HepG2 (cell line): ENCODE results near the gene NDC80. TPM values are rescaled to one million over a fixed set of nuclear protein-coding genes. Genes with fewer than 3 reads are reported as not detected.

Source experiments
- ARID4A ChIP-seq: sonication (generic); formaldehyde crosslinking; IDR thresholded peaks from 2 replicates; pipeline ENCODE4 v1.5.0; 2020; ENCODE audit warnings: mild to moderate bottlenecking, missing genetic modification reagents, borderline replicate concordance
- HOXA3 ChIP-seq: sonication (generic); formaldehyde crosslinking; IDR thresholded peaks from 2 replicates; pipeline ENCODE4 v1.5.0; 2020; ENCODE audit warnings: missing genetic modification reagents
- NR2F2 ChIP-seq: IDR thresholded peaks from 2 replicates; pipeline ENCODE4 v1.6.1; 2012; ENCODE audit warnings: low read depth, inconsistent platforms, borderline replicate concordance
- RARG ChIP-seq: sonication (generic); formaldehyde crosslinking; IDR thresholded peaks from 2 replicates; pipeline ENCODE4 v1.4.0; 2020; ENCODE audit warnings: low read depth, mild to moderate bottlenecking, missing genetic modification reagents
- SNAPC4 ChIP-seq: sonication (generic); formaldehyde crosslinking; IDR thresholded peaks from 2 replicates; pipeline ENCODE4 v1.4.0; 2020; ENCODE audit warnings: mild to moderate bottlenecking, missing genetic modification reagents
- SSRP1 ChIP-seq: IDR thresholded peaks from 2 replicates; pipeline ENCODE4 v1.6.1; 2016; ENCODE audit warnings: control low read depth
- TSC22D2 ChIP-seq: sonication (generic); formaldehyde crosslinking; IDR thresholded peaks from 2 replicates; pipeline ENCODE4 v1.5.1; 2020; ENCODE audit warnings: missing genetic modification reagents, mild to moderate bottlenecking, borderline replicate concordance
- ZBTB1 ChIP-seq: sonication (generic); formaldehyde crosslinking; IDR thresholded peaks from 2 replicates; pipeline ENCODE4 v1.4.0; 2020; ENCODE audit warnings: missing genetic modification reagents, borderline replicate concordance
- ZNF256 ChIP-seq: sonication (generic); formaldehyde crosslinking; conservative IDR thresholded peaks from 2 replicates; pipeline ENCODE4 v1.4.0; 2020; ENCODE audit warnings: missing genetic modification reagents
- polyA plus RNA-seq, 8 experiments: library from polyadenylated mRNA; depleted of rRNA in 3 of 8; stranded (reverse) in 7 of 8; unstranded in 1 of 8; fragments of >200 nt; fragmentation: Illumina TruSeq in 4 of 8; extraction: Trizol in 4 of 8; gene quantifications; 2 replicates each; pipeline versions ENCODE4 v1.2.1 to v1.2.3, GENCODE V29; 2011 to 2016; ENCODE audit warnings: low read depth in 4 of 8, missing spikeins in 1 of 8, mixed read lengths in 1 of 8; ENCODE audit not compliant: insufficient read depth in 1 of 8
- total RNA-seq, 5 experiments: library from RNA; depleted of rRNA; stranded (reverse); fragments of >200 nt; fragmentation: Illumina TruSeq; extraction: Trizol; gene quantifications; 2 replicates each; pipeline ENCODE4 v1.2.3, GENCODE V29; 2016; ENCODE audit warnings: low read depth in 1 of 5
- TF ChIP-seq, protein P1 (sequence below): sonication (generic); formaldehyde crosslinking; IDR thresholded peaks from 2 replicates; pipeline ENCODE4 v1.9.0; 2021; ENCODE audit warnings: missing genetic modification reagents, borderline replicate concordance
- TF ChIP-seq, protein P2 (sequence below): sonication (generic); formaldehyde crosslinking; conservative IDR thresholded peaks from 2 replicates; pipeline ENCODE4 v1.4.0; 2020; ENCODE audit warnings: mild to moderate bottlenecking, missing genetic modification reagents, moderate library complexity

The NDC80 gene
- total and polyA plus RNA-seq, 2 of the 13 experiments (the other 11 are each of a cell fraction or from before 2014, with no cell fraction given), result 9.6 to 33.0 TPM

DNA sequence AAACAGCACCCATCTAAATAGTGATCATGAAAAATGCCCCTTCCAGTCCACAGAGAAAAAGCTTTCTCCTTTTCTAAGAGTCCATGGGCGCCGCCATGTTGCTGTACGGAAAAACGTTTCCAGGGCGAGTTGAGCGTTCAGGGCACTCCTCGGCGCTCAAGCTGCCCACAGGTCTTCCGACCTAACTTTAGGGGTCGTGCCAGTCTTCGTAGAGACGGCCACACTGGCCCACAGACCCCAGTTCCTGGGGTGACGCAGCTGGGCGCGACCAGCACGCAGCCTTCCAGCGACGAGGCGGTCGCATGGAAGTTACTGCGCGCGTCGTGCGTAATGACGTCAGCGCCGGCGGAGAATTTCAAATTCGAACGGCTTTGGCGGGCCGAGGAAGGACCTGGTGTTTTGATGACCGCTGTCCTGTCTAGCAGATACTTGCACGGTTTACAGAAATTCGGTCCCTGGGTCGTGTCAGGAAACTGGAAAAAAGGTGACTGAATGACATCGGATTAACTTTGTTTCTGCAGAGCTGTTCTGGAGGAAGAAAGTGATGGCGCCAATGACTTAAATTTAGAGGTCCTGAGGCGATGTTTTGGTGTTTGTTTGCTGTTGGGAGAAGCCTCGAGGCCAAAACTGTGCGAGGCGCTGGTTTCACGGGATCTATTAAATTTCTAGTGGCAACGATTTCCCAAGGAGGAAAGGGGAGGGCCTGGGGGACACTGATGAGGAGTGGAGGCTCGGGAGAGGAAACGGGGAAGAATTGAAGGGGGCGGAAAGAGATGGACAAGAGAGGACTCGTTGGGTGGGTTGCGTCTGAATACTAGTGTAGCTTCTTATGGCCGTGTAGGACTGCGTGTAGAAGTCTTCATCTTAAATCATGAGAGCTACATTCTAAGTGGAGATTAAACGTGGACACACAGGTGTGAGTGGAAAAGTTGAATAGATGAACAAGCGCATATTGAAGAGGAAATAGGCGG is at the start of gene NDC80, which contains the start of gene METTL4 (continued):
- TF ChIP-seq SNAPC4 (CRISPR knock-in tag) (no peak; the same call in 1 of the 2 replicates), ARID4A (CRISPR knock-in tag) (peak; percentile 99), NR2F2 (peak; percentile 66; the same call in 1 of the 2 replicates), SSRP1 (no peak), ZNF256 (0 out of 2 replicates have a peak, but pooled peaks have one; percentile 38), RARG (CRISPR knock-in tag) (no peak), TSC22D2 (CRISPR knock-in tag) (0 out of 2 replicates have a peak, but pooled peaks have one; percentile 83), ZBTB1 (CRISPR knock-in tag) (no peak), HOXA3 (peak; percentile 98)
- TF ChIP-seq, protein P1, sequence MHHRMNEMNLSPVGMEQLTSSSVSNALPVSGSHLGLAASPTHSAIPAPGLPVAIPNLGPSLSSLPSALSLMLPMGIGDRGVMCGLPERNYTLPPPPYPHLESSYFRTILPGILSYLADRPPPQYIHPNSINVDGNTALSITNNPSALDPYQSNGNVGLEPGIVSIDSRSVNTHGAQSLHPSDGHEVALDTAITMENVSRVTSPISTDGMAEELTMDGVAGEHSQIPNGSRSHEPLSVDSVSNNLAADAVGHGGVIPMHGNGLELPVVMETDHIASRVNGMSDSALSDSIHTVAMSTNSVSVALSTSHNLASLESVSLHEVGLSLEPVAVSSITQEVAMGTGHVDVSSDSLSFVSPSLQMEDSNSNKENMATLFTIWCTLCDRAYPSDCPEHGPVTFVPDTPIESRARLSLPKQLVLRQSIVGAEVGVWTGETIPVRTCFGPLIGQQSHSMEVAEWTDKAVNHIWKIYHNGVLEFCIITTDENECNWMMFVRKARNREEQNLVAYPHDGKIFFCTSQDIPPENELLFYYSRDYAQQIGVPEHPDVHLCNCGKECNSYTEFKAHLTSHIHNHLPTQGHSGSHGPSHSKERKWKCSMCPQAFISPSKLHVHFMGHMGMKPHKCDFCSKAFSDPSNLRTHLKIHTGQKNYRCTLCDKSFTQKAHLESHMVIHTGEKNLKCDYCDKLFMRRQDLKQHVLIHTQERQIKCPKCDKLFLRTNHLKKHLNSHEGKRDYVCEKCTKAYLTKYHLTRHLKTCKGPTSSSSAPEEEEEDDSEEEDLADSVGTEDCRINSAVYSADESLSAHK (CRISPR knock-in tag), result no peak
- TF ChIP-seq, protein P2, sequence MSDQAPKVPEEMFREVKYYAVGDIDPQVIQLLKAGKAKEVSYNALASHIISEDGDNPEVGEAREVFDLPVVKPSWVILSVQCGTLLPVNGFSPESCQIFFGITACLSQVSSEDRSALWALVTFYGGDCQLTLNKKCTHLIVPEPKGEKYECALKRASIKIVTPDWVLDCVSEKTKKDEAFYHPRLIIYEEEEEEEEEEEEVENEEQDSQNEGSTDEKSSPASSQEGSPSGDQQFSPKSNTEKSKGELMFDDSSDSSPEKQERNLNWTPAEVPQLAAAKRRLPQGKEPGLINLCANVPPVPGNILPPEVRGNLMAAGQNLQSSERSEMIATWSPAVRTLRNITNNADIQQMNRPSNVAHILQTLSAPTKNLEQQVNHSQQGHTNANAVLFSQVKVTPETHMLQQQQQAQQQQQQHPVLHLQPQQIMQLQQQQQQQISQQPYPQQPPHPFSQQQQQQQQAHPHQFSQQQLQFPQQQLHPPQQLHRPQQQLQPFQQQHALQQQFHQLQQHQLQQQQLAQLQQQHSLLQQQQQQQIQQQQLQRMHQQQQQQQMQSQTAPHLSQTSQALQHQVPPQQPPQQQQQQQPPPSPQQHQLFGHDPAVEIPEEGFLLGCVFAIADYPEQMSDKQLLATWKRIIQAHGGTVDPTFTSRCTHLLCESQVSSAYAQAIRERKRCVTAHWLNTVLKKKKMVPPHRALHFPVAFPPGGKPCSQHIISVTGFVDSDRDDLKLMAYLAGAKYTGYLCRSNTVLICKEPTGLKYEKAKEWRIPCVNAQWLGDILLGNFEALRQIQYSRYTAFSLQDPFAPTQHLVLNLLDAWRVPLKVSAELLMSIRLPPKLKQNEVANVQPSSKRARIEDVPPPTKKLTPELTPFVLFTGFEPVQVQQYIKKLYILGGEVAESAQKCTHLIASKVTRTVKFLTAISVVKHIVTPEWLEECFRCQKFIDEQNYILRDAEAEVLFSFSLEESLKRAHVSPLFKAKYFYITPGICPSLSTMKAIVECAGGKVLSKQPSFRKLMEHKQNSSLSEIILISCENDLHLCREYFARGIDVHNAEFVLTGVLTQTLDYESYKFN (CRISPR knock-in tag), result peak; percentile 22; the same call in 1 of the 2 replicates
